OCI-LY1 (cell line): ENCODE measurements around the gene SNU13.

Experiments
- H2AFZ ChIP-seq: fragments of 200-600 bp; sonication (generic), shearing (Covaris generic); 2 replicates; pipeline ENCODE4 v1.6.0; 2014; ENCODE audit warnings: antibody characterized with exemption, mild to moderate bottlenecking, low read length
- H3F3A ChIP-seq: fragments of 200-600 bp; sonication (generic), shearing (Covaris generic); 2 replicates; pipeline ENCODE4 v1.6.0; 2014; ENCODE audit warnings: mild to moderate bottlenecking, antibody characterized with exemption, low read length, moderate library complexity; ENCODE audit not compliant: insufficient read depth
- H3K27ac ChIP-seq: fragments of 200-600 bp; sonication (generic); 2 replicates; pipeline ENCODE4 v1.5.1; 2014; ENCODE audit warnings: low read length, mixed run types, mild to moderate bottlenecking, low read depth; ENCODE audit not compliant: poor library complexity, severe bottlenecking
- H3K27me3 ChIP-seq: fragments of 200-600 bp; sonication (generic); 2 replicates; pipeline ENCODE4 v1.6.0; 2014; ENCODE audit warnings: antibody characterized with exemption, mild to moderate bottlenecking, low read length, moderate library complexity; ENCODE audit not compliant: insufficient read depth
- H3K36me3 ChIP-seq: fragments of 200-600 bp; sonication (generic); 2 replicates; pipeline ENCODE4 v1.6.1; 2014; ENCODE audit warnings: mild to moderate bottlenecking, antibody characterized with exemption, low read length, moderate library complexity, mixed read lengths; ENCODE audit not compliant: insufficient read depth
- H3K4me1 ChIP-seq: fragments of 200-600 bp; sonication (generic); 2 replicates; pipeline ENCODE4 v1.5.1; 2014; ENCODE audit warnings: mild to moderate bottlenecking, low read length, moderate library complexity; ENCODE audit not compliant: insufficient read depth, severe bottlenecking
- H3K4me2 ChIP-seq: fragments of 200-600 bp; sonication (generic), shearing (Covaris generic); 2 replicates; pipeline ENCODE4 v1.6.1; 2014; ENCODE audit warnings: low read length
- H3K4me3 ChIP-seq: fragments of 200-600 bp; sonication (generic); 2 replicates; pipeline ENCODE4 v1.5.1; 2014; ENCODE audit warnings: low read length, low read depth, mild to moderate bottlenecking, mixed read lengths; ENCODE audit not compliant: poor library complexity, severe bottlenecking
- H3K79me2 ChIP-seq: fragments of 200-600 bp; shearing (Covaris generic); 2 replicates; pipeline ENCODE4 v1.6.1; 2016; ENCODE audit warnings: mixed run types, low read length, mixed read lengths; ENCODE audit not compliant: insufficient read depth
- H3K9ac ChIP-seq: fragments of 200-600 bp; sonication (generic), shearing (Covaris generic); 2 replicates; pipeline ENCODE4 v1.6.1; 2014; ENCODE audit warnings: mild to moderate bottlenecking, low read length, mixed read lengths
- H3K9me2 ChIP-seq: fragments of 200-600 bp; sonication (generic), shearing (Covaris generic); 2 replicates; pipeline ENCODE4 v1.6.1; 2014; ENCODE audit warnings: low read depth, mild to moderate bottlenecking, low read length, mixed read lengths
- H3K9me3 ChIP-seq: fragments of 200-600 bp; shearing (Covaris generic); 2 replicates; pipeline ENCODE4 v1.6.1; 2014; ENCODE audit warnings: low read length, mixed read lengths
- H4K20me1 ChIP-seq: fragments of 200-600 bp; sonication (generic), shearing (Covaris generic); 2 replicates; pipeline ENCODE4 v1.6.0; 2016; ENCODE audit warnings: mild to moderate bottlenecking, low read length; ENCODE audit not compliant: insufficient read depth
- EZH2 ChIP-seq: fragments of 200-600 bp; sonication (generic), shearing (Covaris generic); IDR thresholded peaks from 2 replicates; pipeline ENCODE4 v1.8.0; 2017; ENCODE audit warnings: borderline replicate concordance, mixed run types, mild to moderate bottlenecking, antibody characterized with exemption, low read length, moderate library complexity, mixed read lengths
- TF ChIP-seq, protein P1 (sequence below): fragments of 200-600 bp; sonication (generic), shearing (Covaris generic); IDR thresholded peaks from 2 replicates; pipeline ENCODE4 v1.5.1; 2017; ENCODE audit warnings: mild to moderate bottlenecking, antibody characterized with exemption, low read length, moderate library complexity, mixed read lengths

The SNU13 gene

DNA sequence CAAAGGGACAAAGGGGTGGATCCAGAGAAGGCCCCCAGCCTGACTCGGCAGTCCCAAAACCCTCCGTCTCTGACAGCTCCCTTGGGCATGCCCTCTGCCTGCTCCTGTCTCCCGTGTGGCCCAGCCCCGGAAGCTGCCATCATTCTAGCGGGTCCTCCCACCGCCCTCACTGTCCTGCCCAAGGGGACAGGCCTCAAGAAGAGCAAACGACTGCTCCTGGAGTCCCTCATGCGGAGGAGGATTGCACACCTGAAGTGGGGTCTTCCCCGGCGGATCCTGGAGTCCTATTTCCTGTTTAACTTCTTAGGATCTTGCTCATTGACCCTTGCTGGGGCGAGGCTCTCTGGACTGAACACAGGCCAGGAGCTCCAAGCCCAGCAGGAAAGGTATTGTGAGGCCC lies 8.0 kb upstream of the SNU13 start:
- H3K9me3 ChIP-seq, result no peaks in the 10 kb centered on the region
- H3K79me2 ChIP-seq, result no peaks in the 10 kb centered on the region
- no peaks in the 10 kb centered on the region for H3F3A ChIP-seq
- peaks cover 15% of the 10 kb centered on the region for H3K4me1 ChIP-seq
- H3K27me3 ChIP-seq, result no peaks in the 10 kb centered on the region
- no peak overlapping the region for H3K27ac ChIP-seq
- H4K20me1 ChIP-seq, result no peaks in the 10 kb centered on the region
- peak overlapping the region; percentile 17; the same call in 1 of the 2 replicates for H3K9ac ChIP-seq
- no peaks in the 10 kb centered on the region for H3K36me3 ChIP-seq
- peak overlapping the region; percentile 48; the same call in 1 of the 2 replicates for H3K4me2 ChIP-seq
- TF ChIP-seq, protein P1, sequence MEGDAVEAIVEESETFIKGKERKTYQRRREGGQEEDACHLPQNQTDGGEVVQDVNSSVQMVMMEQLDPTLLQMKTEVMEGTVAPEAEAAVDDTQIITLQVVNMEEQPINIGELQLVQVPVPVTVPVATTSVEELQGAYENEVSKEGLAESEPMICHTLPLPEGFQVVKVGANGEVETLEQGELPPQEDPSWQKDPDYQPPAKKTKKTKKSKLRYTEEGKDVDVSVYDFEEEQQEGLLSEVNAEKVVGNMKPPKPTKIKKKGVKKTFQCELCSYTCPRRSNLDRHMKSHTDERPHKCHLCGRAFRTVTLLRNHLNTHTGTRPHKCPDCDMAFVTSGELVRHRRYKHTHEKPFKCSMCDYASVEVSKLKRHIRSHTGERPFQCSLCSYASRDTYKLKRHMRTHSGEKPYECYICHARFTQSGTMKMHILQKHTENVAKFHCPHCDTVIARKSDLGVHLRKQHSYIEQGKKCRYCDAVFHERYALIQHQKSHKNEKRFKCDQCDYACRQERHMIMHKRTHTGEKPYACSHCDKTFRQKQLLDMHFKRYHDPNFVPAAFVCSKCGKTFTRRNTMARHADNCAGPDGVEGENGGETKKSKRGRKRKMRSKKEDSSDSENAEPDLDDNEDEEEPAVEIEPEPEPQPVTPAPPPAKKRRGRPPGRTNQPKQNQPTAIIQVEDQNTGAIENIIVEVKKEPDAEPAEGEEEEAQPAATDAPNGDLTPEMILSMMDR, result no peak
- no peak for TF ChIP-seq EZH2
- no peaks in the 10 kb centered on the region for H3K9me2 ChIP-seq
- H3K4me3 ChIP-seq, result no peak overlapping the region
- no peak overlapping the region for H2AFZ ChIP-seq

DNA sequence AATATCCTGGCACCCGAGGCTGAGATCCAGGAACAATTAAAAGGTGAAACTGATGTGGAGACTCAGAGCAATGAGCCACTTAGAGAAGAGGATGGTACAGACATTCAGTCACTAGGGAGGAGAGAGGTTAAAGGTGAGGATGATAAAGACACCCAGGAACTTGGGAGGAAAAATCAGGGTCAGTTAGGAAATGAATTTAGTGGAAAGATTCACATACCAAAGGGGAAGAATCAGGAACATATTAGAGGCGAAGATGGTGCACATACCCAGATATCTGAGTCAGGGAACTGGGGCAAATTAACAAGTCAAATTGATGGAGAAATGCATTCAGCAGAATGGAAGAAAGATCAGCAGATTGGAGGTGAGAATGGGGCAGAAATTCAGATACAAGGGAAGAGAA lies 6.5 kb upstream of the SNU13 start:
- H3K36me3 ChIP-seq, result no peaks in the 10 kb centered on the region
- no peaks in the 10 kb centered on the region for H3K9me3 ChIP-seq
- H3K4me1 ChIP-seq, result peaks cover 15% of the 10 kb centered on the region
- H4K20me1 ChIP-seq, result no peaks in the 10 kb centered on the region
- H3F3A ChIP-seq, result no peaks in the 10 kb centered on the region
- no peak overlapping the region for H3K4me3 ChIP-seq
- no peaks in the 10 kb centered on the region for H3K27me3 ChIP-seq
- H3K9ac ChIP-seq, result no peak overlapping the region
- no peak overlapping the region for H3K27ac ChIP-seq
- TF ChIP-seq EZH2, result no peak
- TF ChIP-seq, protein P1, result no peak
- H2AFZ ChIP-seq, result no peak overlapping the region
- no peaks in the 10 kb centered on the region for H3K9me2 ChIP-seq
- H3K4me2 ChIP-seq, result no peak overlapping the region
- H3K79me2 ChIP-seq, result no peaks in the 10 kb centered on the region

DNA sequence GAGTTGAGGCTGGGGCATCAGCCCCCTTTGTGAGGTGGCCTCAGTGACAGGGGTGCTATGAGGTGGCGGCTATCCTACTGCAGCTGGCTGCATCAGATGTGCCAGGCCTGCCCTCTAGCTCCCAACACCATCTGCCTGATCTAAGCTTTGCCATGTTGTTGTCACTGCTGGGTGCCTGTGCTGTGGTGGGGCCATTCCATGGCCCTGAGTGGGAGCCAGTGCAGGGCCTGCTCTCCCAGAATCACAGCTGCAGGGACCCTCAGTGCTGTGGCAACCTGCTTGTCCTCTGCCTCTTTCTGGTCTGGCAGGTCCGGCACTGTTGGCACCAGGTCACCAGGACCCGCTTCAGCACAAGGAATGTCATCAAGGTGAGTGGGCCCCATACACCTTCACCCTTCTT lies 1.8 kb upstream of the SNU13 start:
- no peaks in the 10 kb centered on the region for H3F3A ChIP-seq
- H3K9me3 ChIP-seq, result no peaks in the 10 kb centered on the region
- no peak overlapping the region for H3K4me2 ChIP-seq
- no peaks in the 10 kb centered on the region for H3K36me3 ChIP-seq
- no peaks in the 10 kb centered on the region for H4K20me1 ChIP-seq
- no peaks in the 10 kb centered on the region for H3K9me2 ChIP-seq
- no peak overlapping the region for H2AFZ ChIP-seq
- no peak overlapping the region for H3K4me3 ChIP-seq
- no peak overlapping the region for H3K27ac ChIP-seq
- no peak for TF ChIP-seq EZH2
- TF ChIP-seq, protein P1, result no peak
- H3K27me3 ChIP-seq, result no peaks in the 10 kb centered on the region
- peaks cover 32% of the 10 kb centered on the region for H3K79me2 ChIP-seq
- peaks cover 14% of the 10 kb centered on the region for H3K4me1 ChIP-seq
- no peak overlapping the region for H3K9ac ChIP-seq
